Tibial nerve (tissue), 4 donors: Measurements from ENCODE around the gene GPX5.

Source experiments
- EP300 ChIP-seq, 2 donors: sonication (generic); formaldehyde crosslinking; IDR thresholded peaks; one replicate each; pipeline ENCODE4 v1.6.1; 2017; ENCODE audit warnings: antibody characterized with exemption in 2 of 2, mild to moderate bottlenecking in 1 of 2
- POLR2A ChIP-seq, 2 donors: fragments of 450-650 bp; IDR thresholded peaks; one replicate each; pipeline ENCODE4 v1.6.1; 2017; ENCODE audit warnings: antibody characterized with exemption in 2 of 2, mild to moderate bottlenecking in 2 of 2, moderate library complexity in 2 of 2
- TF ChIP-seq, protein P1 (sequence below), 5 experiments: fragments of 200-600 bp in 3 of 5; fragments of 450-650 bp in 2 of 5; sonication (generic) in 3 of 5; IDR thresholded peaks; one replicate each; pipeline ENCODE4 v1.5.1; 2016 to 2019; ENCODE audit warnings: antibody characterized with exemption in 5 of 5, mild to moderate bottlenecking in 3 of 5, moderate library complexity in 2 of 5

DNA sequence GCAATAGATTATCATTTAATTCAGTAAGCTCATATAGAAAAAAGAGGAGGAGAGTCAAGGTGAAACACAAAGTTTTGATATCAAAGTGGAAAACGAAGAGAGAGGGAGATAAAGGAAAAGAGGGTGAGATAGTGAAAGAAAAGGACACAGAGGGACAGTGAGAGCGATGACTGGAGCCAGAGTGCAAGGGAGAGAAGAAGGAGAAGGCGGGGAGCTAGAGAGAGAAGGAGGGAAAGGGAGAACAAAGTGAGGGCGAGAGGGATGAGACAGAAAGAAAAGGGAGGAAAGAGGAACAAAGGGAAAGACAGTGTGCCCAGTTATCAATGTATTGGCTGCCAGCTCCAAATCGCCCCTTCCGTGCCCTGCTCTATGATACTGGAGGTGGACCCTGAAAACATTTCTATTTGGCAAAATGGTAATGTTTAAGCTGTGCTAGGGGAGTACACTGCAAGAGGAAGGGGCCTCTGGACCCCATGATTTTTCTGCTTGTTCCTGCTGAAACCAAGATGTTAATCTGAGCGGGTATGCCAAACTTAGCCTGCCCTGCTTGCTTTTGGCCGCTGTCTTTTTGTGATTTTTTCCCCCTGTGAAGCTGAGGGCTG, 27.8 kb downstream of the GPX5 start:
- TF ChIP-seq, protein P1, sequence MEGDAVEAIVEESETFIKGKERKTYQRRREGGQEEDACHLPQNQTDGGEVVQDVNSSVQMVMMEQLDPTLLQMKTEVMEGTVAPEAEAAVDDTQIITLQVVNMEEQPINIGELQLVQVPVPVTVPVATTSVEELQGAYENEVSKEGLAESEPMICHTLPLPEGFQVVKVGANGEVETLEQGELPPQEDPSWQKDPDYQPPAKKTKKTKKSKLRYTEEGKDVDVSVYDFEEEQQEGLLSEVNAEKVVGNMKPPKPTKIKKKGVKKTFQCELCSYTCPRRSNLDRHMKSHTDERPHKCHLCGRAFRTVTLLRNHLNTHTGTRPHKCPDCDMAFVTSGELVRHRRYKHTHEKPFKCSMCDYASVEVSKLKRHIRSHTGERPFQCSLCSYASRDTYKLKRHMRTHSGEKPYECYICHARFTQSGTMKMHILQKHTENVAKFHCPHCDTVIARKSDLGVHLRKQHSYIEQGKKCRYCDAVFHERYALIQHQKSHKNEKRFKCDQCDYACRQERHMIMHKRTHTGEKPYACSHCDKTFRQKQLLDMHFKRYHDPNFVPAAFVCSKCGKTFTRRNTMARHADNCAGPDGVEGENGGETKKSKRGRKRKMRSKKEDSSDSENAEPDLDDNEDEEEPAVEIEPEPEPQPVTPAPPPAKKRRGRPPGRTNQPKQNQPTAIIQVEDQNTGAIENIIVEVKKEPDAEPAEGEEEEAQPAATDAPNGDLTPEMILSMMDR (IDR thresholded peaks at IDR 0.05) = no peak
- TF ChIP-seq POLR2A (IDR thresholded peaks at IDR 0.05) = no peak
- TF ChIP-seq EP300 (IDR thresholded peaks at IDR 0.05) = no peak
